Measurements from ENCODE around the gene KIR3DL1.
"Not testable (repeated sequence)": the region's sequence is repeated elsewhere in the genome, so short reads cannot be mapped to it uniquely, and the experiment has no call there.

KIR3DL1 gene

GRCh38 chr19:54817670-54818536 is 1.6 kb downstream of the KIR3DL1 start:
- no peak for DNase-seq

GRCh38 chr19:54824416-54824815 is 8.1 kb downstream of the KIR3DL1 start:
- DNase-seq, result not testable (repeated sequence)

- not testable (repeated sequence) for DNase-seq
Observed at GRCh38 chr19:54825326-54825725, 9.1 kb downstream of the KIR3DL1 start.

GRCh38 chr19:54828064-54828463 is 11.8 kb downstream of the KIR3DL1 start:
- DNase-seq, result not testable (repeated sequence)

GRCh38 chr19:54832496-54832895 is 16.2 kb downstream of the KIR3DL1 start, which contains the start of gene KIR2DS4:
KIR2DS4 (plus strand) TSS chr19:54832676.
- not testable (repeated sequence) for DNase-seq

GRCh38 chr19:54835126-54835525 is 18.9 kb downstream of the KIR3DL1 start:
- not testable (repeated sequence) for DNase-seq

GRCh38 chr19:54837522-54837921 is 21.3 kb downstream of the KIR3DL1 start:
- not testable (repeated sequence) for DNase-seq

GRCh38 chr19:54843171-54843570 is 26.9 kb downstream of the KIR3DL1 start:
- not testable (repeated sequence) for DNase-seq

GRCh38 chr19:54850061-54850640 is 33.9 kb downstream of the KIR3DL1 start, which contains the start of gene KIR3DL2:
KIR3DL2 (plus strand) TSS chr19:54850443; CDS start chr19:54850476, 33 bp downstream.
- DNase-seq, result not testable (repeated sequence)

- DNase-seq, result no peak
Observed at GRCh38 chr19:54850930-54851329, 34.7 kb downstream of the KIR3DL1 start.

GRCh38 chr19:54851353-54851752 is 35.1 kb downstream of the KIR3DL1 start:
- DNase-seq, result no peak

- not testable (repeated sequence) for DNase-seq
Observed at GRCh38 chr19:54855241-54855640, 39.0 kb downstream of the KIR3DL1 start.

GRCh38 chr19:54858476-54858875 is 42.2 kb downstream of the KIR3DL1 start:
- DNase-seq, result not testable (repeated sequence)

- DNase-seq, result not testable (repeated sequence)
Observed at GRCh38 chr19:54859421-54859820, 43.2 kb downstream of the KIR3DL1 start.

- not testable (repeated sequence) for DNase-seq
Observed at GRCh38 chr19:54863459-54863858, 47.2 kb downstream of the KIR3DL1 start.

GRCh38 chr19:54871696-54872095 is 55.4 kb downstream of the KIR3DL1 start:
- no peak for DNase-seq

GRCh38 chr19:54873990-54874389 is 57.7 kb downstream of the KIR3DL1 start, which contains the start of gene FCAR:
FCAR (plus strand) TSS chr19:54874235; CDS start chr19:54874290, 55 bp downstream.
- no peak for DNase-seq

- no peak for DNase-seq
Observed at GRCh38 chr19:54875506-54875905, 59.2 kb downstream of the KIR3DL1 start.

- no peak for DNase-seq
Observed at GRCh38 chr19:54877471-54877870, 61.2 kb downstream of the KIR3DL1 start.
